Measurements from ENCODE around the gene LHFPL6. TPM values are rescaled to one million over a fixed set of nuclear protein-coding genes. Genes with fewer than 3 reads are reported as not detected.
A peak's percentile ranks its signal among the peaks of the same experiment; 100 is the strongest.

LHFPL6 gene
- total RNA-seq, 4 donors from 2014 or later = 113 to 177 (median 146) TPM

DNA sequence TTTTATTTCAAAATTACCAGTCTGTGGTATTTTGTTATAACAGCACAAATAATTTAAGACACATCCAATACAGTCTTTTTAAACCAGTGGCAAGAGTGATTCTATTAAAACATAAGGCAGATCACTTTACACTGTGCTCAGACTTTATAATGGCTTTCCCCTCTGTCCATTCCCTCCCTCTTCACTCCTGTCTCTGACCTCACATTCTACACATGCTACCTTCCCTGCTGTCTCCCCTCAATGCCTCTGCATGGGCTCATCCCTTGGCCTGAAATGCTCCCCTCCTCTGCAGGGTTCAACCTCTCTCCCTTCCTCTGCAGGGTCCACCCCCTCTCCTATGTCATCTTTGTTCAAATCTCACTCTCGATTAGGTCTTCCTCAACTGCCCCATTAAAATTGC is 170.8 kb downstream of the LHFPL6 start:
- Histone ChIP-seq H3K4me3 (no peak overlapping the region), H3K9me3 (peaks cover 0 to 10% (median 0%) of the 10 kb centered on the region in 4 donors), H3K4me1 (peaks cover 0 to 5% (median 0%) of the 10 kb centered on the region in 4 donors), H3K27me3 (no peaks in the 10 kb centered on the region), H3K36me3 (peaks cover 0 to 5% (median 0%) of the 10 kb centered on the region in 3 donors), H3K27ac (no peak overlapping the region)
- TF ChIP-seq, protein P1, sequence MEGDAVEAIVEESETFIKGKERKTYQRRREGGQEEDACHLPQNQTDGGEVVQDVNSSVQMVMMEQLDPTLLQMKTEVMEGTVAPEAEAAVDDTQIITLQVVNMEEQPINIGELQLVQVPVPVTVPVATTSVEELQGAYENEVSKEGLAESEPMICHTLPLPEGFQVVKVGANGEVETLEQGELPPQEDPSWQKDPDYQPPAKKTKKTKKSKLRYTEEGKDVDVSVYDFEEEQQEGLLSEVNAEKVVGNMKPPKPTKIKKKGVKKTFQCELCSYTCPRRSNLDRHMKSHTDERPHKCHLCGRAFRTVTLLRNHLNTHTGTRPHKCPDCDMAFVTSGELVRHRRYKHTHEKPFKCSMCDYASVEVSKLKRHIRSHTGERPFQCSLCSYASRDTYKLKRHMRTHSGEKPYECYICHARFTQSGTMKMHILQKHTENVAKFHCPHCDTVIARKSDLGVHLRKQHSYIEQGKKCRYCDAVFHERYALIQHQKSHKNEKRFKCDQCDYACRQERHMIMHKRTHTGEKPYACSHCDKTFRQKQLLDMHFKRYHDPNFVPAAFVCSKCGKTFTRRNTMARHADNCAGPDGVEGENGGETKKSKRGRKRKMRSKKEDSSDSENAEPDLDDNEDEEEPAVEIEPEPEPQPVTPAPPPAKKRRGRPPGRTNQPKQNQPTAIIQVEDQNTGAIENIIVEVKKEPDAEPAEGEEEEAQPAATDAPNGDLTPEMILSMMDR (IDR thresholded peaks at IDR 0.05) = no peak
- no peak for TF ChIP-seq EP300 (IDR thresholded peaks at IDR 0.05)
- no peak for TF ChIP-seq POLR2A (IDR thresholded peaks at IDR 0.05)
- 63 to 79% methylated on average over 1 of the region's 1 CpG for WGBS, 2 donors
- no peak for DNase-seq (ENCODE audit: low spot score in 2 of 2)

DNA sequence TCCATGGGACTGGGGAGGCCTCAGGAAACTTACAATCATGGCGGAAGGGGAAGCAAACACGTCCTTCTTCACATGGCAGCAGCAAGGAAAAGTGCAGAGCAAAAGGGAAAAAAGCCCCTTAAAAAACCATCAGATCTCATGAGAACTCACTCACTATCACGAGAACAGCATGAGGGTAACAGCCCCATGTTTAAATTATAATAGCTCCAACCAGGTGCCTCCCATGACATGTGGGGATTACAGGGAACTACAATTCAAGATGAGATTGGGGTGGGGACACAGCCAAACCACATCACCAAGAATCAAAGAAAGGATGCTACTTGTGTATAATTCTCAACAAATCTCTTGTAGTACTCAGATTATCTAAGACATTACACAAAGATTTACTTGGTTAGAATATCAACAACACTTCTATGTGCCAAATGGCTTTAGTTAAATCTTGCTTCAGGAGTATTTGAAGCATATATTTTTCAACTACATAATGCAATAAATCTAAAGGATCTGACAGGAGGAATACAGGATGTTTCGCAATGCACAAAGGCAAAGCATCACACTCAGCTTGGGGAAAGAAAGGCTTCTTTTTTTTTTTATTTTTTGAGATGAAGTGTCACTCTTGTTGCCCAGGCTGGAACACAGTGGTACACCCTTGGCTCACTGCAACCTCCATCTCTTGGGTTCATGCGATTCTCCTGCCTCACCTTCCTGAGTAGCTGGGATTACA is 180.0 kb downstream of the LHFPL6 start:
- WGBS, 2 donors = 94 to 97% methylated on average over 5 of the region's 5 CpGs

DNA sequence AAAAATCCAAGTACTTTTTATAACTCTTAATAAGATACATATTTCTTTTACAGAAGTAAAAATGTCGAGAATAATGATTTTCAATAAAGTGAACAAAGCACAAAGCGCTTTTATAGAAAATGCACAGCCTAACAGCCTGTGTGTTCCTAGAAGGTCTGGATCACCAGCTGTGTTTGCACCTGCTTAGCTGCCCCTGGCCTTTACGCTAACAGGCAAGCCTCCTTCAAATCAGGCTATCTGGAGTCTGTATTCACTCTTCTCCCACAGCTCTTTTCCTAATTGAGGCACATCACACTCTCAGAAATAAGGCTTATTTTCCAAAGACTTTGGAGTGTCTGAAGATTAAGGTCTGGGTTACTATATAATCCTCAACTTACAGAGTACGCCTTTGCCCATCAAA is 183.1 kb downstream of the LHFPL6 start:
- WGBS, 2 donors = 90 to 92% methylated on average over 4 of the region's 4 CpGs
- Histone ChIP-seq H3K4me1 (peaks cover 0 to 59% (median 29%) of the 10 kb centered on the region in 4 donors), H3K27me3 (no peaks in the 10 kb centered on the region), H3K4me3 (no peak overlapping the region), H3K27ac (peak overlapping the region in 2 of 4 donors; percentile 76 to 78), H3K9me3 (no peaks in the 10 kb centered on the region), H3K36me3 (no peaks in the 10 kb centered on the region)
- TF ChIP-seq POLR2A (IDR thresholded peaks at IDR 0.05) (no peak), EP300 (IDR thresholded peaks at IDR 0.05) (no peak)
- TF ChIP-seq, protein P1 (IDR thresholded peaks at IDR 0.05) = no peak
- no peak for DNase-seq (ENCODE audit: low spot score in 2 of 2)

More for the DNA sequence above, 180.0 kb downstream of the LHFPL6 start:
- Histone ChIP-seq H3K4me1 (peaks cover 0 to 27% (median 6%) of the 10 kb centered on the region in 4 donors), H3K27me3 (no peaks in the 10 kb centered on the region), H3K9me3 (no peaks in the 10 kb centered on the region), H3K27ac (no peak overlapping the region), H3K36me3 (no peaks in the 10 kb centered on the region), H3K4me3 (no peak overlapping the region)
- DNase-seq (ENCODE audit: low spot score in 2 of 2) = no peak
- TF ChIP-seq POLR2A (IDR thresholded peaks at IDR 0.05) = no peak
- no peak for TF ChIP-seq EP300 (IDR thresholded peaks at IDR 0.05)
- TF ChIP-seq, protein P1 (IDR thresholded peaks at IDR 0.05) = no peak

DNA sequence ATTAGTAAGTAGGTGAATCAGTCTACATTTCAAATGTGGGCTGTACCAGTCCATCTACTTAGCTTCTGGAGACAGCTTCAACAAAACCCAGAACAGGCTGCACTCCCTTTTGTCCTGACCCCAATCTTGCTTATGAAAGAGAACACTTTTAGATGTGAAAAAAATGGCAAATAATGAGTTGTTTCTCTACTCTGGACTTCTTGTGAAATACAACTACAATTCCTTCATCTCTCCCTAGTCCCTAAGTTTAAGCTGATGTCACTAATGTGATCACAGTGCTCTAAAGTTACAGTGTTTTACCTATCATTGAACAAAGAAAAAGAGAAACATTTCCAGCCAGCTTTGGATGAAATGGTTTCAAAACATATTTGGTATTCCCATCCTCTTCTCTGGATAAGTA is 183.9 kb downstream of the LHFPL6 start:
- TF ChIP-seq, protein P1 (IDR thresholded peaks at IDR 0.05) = no peak
- TF ChIP-seq EP300 (IDR thresholded peaks at IDR 0.05) (peak in 1 of 2 donors; percentile 58), POLR2A (IDR thresholded peaks at IDR 0.05) (no peak)
- Histone ChIP-seq H3K4me1 (peaks cover 0 to 67% (median 37%) of the 10 kb centered on the region in 4 donors), H3K4me3 (no peak overlapping the region), H3K27ac (peak overlapping the region in 2 of 4 donors; percentile 76 to 78), H3K36me3 (no peaks in the 10 kb centered on the region), H3K27me3 (no peaks in the 10 kb centered on the region), H3K9me3 (no peaks in the 10 kb centered on the region)
- no peak for DNase-seq (ENCODE audit: low spot score in 2 of 2)

DNA sequence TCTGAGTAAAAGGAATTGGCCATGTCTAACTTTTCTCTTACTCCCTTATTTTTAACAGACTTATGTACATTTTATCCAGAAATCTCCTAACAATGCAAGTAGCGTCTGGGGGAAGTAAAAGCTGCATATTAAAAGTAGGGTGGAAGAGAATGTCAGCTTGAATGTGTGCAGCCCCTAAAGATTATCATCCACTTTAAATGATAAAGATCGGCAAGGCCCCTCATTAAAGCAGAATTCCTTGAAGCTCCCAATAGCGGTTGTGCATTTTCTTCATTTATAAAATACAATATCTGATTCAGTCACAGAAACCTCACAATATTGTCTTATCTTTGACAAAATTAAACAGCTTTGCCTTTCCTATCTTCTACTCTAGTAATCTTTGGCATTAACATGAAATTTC is 184.6 kb downstream of the LHFPL6 start:
- H3K4me3 ChIP-seq = no peak overlapping the region
- H3K27me3 ChIP-seq = no peaks in the 10 kb centered on the region
- H3K27ac ChIP-seq = peak overlapping the region in 2 of 4 donors; percentile 76 to 78
- H3K9me3 ChIP-seq = no peaks in the 10 kb centered on the region
- no peak for DNase-seq (ENCODE audit: low spot score in 2 of 2)
- no peaks in the 10 kb centered on the region for H3K36me3 ChIP-seq
- no peak for TF ChIP-seq POLR2A (IDR thresholded peaks at IDR 0.05)
- TF ChIP-seq EP300 (IDR thresholded peaks at IDR 0.05) = no peak
- TF ChIP-seq, protein P1 (IDR thresholded peaks at IDR 0.05) = no peak
- WGBS, 2 donors = 74 to 79% methylated on average over 3 of the region's 3 CpGs
- peaks cover 0 to 68% (median 39%) of the 10 kb centered on the region in 4 donors for H3K4me1 ChIP-seq
